ENCODE measurements around the gene MERTK.

GRCh38 chr2:112045446-112046014, 147.1 kb downstream of the MERTK start:
- no peak for TF ChIP-seq POLR2AphosphoS5 (IDR thresholded peaks at IDR 0.05; ENCODE audit: low read depth, low read length)
- no peak for TF ChIP-seq TAF1 (IDR thresholded peaks at IDR 0.05; ENCODE audit: borderline replicate concordance, insufficient read depth, low read length)
- TF ChIP-seq SIN3A (IDR thresholded peaks at IDR 0.05; ENCODE audit: borderline replicate concordance, insufficient read depth, low read length), result no peak
- no peak for TF ChIP-seq REST (IDR thresholded peaks at IDR 0.05; ENCODE audit: insufficient read depth in 1 of 2, low read depth in 2 of 2, low read length in 2 of 2)
- TF ChIP-seq FOXP2 (optimal IDR thresholded peaks at IDR 0.05; ENCODE audit: borderline replicate concordance, extremely low read depth, extremely low read length, insufficient read depth), result no peak

Data from PFSK-1 (cell line).